IMR-90 (cell line): Measurements from ENCODE around the gene TSPAN32.

Experiments
- CHD1 ChIP-seq: IDR thresholded peaks from 2 replicates; pipeline ENCODE4 v1.6.1; 2012; ENCODE audit warnings: low read depth, low read length, improper control_type of control experiment
- POLR2A ChIP-seq: IDR thresholded peaks from 2 replicates; pipeline ENCODE4 v1.6.1; 2012; ENCODE audit warnings: mild to moderate bottlenecking, low read depth, low read length
- RFX5 ChIP-seq: IDR thresholded peaks from 2 replicates; pipeline ENCODE4 v1.8.0; 2012; ENCODE audit warnings: low read depth, mild to moderate bottlenecking, low read length, moderate library complexity
- SMC3 ChIP-seq: fragments of 150-350 bp; IDR thresholded peaks from 2 replicates; pipeline ENCODE4 v1.6.1; 2016; ENCODE audit warnings: low read depth, mild to moderate bottlenecking, antibody characterized with exemption, low read length, moderate library complexity
- TF ChIP-seq, protein P1 (sequence below): conservative IDR thresholded peaks from 2 replicates; pipeline ENCODE4 v1.5.1; 2012; ENCODE audit warnings: mild to moderate bottlenecking, low read depth, low read length, improper control_type of control experiment

DNA sequence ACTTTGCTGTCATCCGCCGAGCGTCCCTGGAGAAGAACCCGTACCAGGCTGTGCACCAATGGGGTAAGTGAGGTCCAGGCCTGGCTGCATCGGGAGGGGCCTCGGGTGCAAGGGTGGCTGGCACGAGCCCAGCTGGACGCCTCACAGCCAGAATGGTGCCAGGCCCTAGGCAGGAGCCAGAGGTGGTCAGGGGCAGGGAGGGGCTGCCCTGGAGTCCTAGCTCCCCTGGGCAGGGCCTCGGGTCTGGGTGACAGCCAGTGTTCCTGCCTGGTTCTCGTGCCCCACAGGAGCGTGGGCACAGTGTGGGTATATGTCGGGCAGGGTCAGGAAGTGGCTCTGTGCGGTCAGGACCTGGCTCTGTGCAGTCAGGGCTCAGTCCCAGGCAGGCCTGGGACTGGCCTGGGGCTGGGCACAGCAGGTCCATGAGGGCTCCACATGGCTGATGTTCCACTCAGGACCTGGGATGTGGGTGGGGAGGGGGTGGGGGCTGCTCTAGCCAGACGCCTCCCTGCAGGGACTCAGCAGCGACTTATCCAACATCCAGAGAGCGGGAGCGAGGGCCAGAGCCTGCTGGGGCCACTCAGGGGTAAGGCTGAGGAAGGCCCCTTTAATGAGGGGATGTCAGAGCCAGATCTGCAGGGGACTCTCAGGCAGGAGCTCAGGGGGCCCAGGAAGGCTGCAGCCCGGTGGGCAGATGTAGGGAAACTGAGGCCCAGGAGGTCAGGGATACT, 1.2 kb downstream of the TSPAN32 start:
- TF ChIP-seq SMC3 (no peak), POLR2A (no peak), RFX5 (no peak), CHD1 (no peak)
- TF ChIP-seq, protein P1, sequence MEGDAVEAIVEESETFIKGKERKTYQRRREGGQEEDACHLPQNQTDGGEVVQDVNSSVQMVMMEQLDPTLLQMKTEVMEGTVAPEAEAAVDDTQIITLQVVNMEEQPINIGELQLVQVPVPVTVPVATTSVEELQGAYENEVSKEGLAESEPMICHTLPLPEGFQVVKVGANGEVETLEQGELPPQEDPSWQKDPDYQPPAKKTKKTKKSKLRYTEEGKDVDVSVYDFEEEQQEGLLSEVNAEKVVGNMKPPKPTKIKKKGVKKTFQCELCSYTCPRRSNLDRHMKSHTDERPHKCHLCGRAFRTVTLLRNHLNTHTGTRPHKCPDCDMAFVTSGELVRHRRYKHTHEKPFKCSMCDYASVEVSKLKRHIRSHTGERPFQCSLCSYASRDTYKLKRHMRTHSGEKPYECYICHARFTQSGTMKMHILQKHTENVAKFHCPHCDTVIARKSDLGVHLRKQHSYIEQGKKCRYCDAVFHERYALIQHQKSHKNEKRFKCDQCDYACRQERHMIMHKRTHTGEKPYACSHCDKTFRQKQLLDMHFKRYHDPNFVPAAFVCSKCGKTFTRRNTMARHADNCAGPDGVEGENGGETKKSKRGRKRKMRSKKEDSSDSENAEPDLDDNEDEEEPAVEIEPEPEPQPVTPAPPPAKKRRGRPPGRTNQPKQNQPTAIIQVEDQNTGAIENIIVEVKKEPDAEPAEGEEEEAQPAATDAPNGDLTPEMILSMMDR, result no peak
